GM12878 (cell line): ENCODE measurements around the gene NR3C1. TPM values are rescaled to one million over a fixed set of nuclear protein-coding genes. Genes with fewer than 3 reads are reported as not detected.

Source experiments
- ATAC-seq: fragments of 200-7000 bp; cut with Tn5 transposase; 3 replicates; pipeline ENCODE4 v1.9.1; 2020; ENCODE audit warnings: mild to moderate bottlenecking, moderate library complexity
- BruUV-seq: library from RNA; stranded (reverse); fragments of 400-500 nt; replicated peaks from 2 replicates; lab custom pipeline; 2021; lab: Mats Ljungman, UMichigan
- CTCF ChIA-PET: fragments of 300-600 bp; sonication (Branson Sonifier 250); formaldehyde crosslinking; extraction: SDS; loops from one replicate; lab custom pipeline; 2021; ENCODE audit warnings: inconsistent platforms; lab: Yijun Ruan, JAX
- POLR2A ChIA-PET: fragments of 350-600 bp; formaldehyde crosslinking; extraction: SDS; loops from one replicate; lab custom pipeline; 2021; ENCODE audit warnings: inconsistent platforms; lab: Charles Lee
- RAD21 ChIA-PET: fragments of 300-600 bp; sonication (Branson Sonifier 250); formaldehyde crosslinking; loops from one replicate; lab custom pipeline; 2023; ENCODE audit warnings: antibody characterized with exemption; ENCODE audit not compliant: unreplicated experiment; lab: Charles Lee
- SMC1A ChIA-PET: fragments of 300-600 bp; sonication (Branson Sonifier 250); formaldehyde crosslinking; loops from one replicate; lab custom pipeline; 2023; ENCODE audit not compliant: unreplicated experiment, uncharacterized antibody; lab: Charles Lee
- DNase-seq: peaks from one replicate; pipeline ENCODE4 v3.0.0-alpha.2; 2011; ENCODE audit warnings: low read depth, low spot score
- FAIRE-seq: peaks from 3 replicates; lab custom pipeline; 2011; peaks lifted over from hg19 to GRCh38; lab: Jason Lieb, UNC
- H2AFZ ChIP-seq: 2 replicates; pipeline ENCODE4 v1.6.0; 2011; ENCODE audit warnings: low read depth, low read length, control low read depth; ENCODE audit not compliant: control insufficient read depth
- H3K27ac ChIP-seq: 2 replicates; pipeline ENCODE4 v1.5.1; 2011; ENCODE audit warnings: control low read depth; ENCODE audit not compliant: control insufficient read depth, insufficient read depth
- H3K27me3 ChIP-seq, 2 experiments: replicated peaks in 1 of 2; 2 replicates each; pipeline versions ENCODE4 v1.6.0 to v1.6.1; 2011; ENCODE audit warnings: low read length in 1 of 2; ENCODE audit not compliant: control insufficient read depth in 2 of 2, insufficient read depth in 2 of 2
- H3K36me3 ChIP-seq, 2 experiments: 2 replicates each; pipeline ENCODE4 v1.5.1; 2011; ENCODE audit warnings: low read length in 1 of 2; ENCODE audit not compliant: control insufficient read depth in 2 of 2, insufficient read depth in 2 of 2
- H3K4me1 ChIP-seq: 2 replicates; pipeline ENCODE4 v1.6.1; 2011; ENCODE audit warnings: mild to moderate bottlenecking, low read length, moderate library complexity, mixed read lengths; ENCODE audit not compliant: control insufficient read depth, insufficient read depth
- H3K4me2 ChIP-seq: 2 replicates; pipeline ENCODE4 v1.6.0; 2011; ENCODE audit warnings: control low read depth; ENCODE audit not compliant: control insufficient read depth, insufficient read depth
- H3K4me3 ChIP-seq: fragments of 200-600 bp; sonication (generic); 2 replicates; pipeline ENCODE4 v1.5.1; 2016
- H3K79me2 ChIP-seq: 2 replicates; pipeline ENCODE4 v1.6.0; 2011; ENCODE audit warnings: low read length; ENCODE audit not compliant: control insufficient read depth, insufficient read depth
- H3K9ac ChIP-seq: 2 replicates; pipeline ENCODE4 v1.8.0; 2011; ENCODE audit warnings: low read length, control low read depth, mixed read lengths; ENCODE audit not compliant: control insufficient read depth, insufficient read depth
- H3K9me3 ChIP-seq: replicated peaks from 3 replicates; pipeline ENCODE4 v1.5.1; 2011; ENCODE audit warnings: mild to moderate bottlenecking, low read length; ENCODE audit not compliant: control insufficient read depth, insufficient read depth
- H4K20me1 ChIP-seq: 2 replicates; pipeline ENCODE4 v1.6.0; 2011; ENCODE audit not compliant: control insufficient read depth, insufficient read depth
- GATAD2B ChIP-seq: fragments of 450-650 bp; conservative IDR thresholded peaks from 2 replicates; pipeline ENCODE4 v1.6.1; 2017; ENCODE audit warnings: low read depth, mild to moderate bottlenecking, moderate library complexity
- HCFC1 ChIP-seq: fragments of 150-350 bp; IDR thresholded peaks from 2 replicates; pipeline ENCODE4 v1.6.1; 2014; ENCODE audit warnings: low read length
- MEF2A ChIP-seq: IDR thresholded peaks from 2 replicates; pipeline ENCODE4 v1.6.1; 2011; ENCODE audit warnings: low read depth, mild to moderate bottlenecking, low read length, moderate library complexity; ENCODE audit not compliant: insufficient read depth
- MEF2B ChIP-seq: fragments of 450-650 bp; IDR thresholded peaks from 2 replicates; pipeline ENCODE4 v1.6.1; 2018; ENCODE audit warnings: mild to moderate bottlenecking, moderate library complexity; ENCODE audit not compliant: partially characterized antibody, poor library complexity, severe bottlenecking
- NFYB ChIP-seq: IDR thresholded peaks from 2 replicates; pipeline ENCODE4 v1.6.1; 2011; ENCODE audit warnings: low read depth, mild to moderate bottlenecking, low read length, improper control_type of control experiment, moderate library complexity; ENCODE audit not compliant: insufficient read depth
- RUNX3 ChIP-seq: IDR thresholded peaks from 2 replicates; pipeline ENCODE4 v1.6.1; 2012; ENCODE audit warnings: low read length, inconsistent platforms
- YY1 ChIP-seq: IDR thresholded peaks from 2 replicates; pipeline ENCODE4 v1.6.1; 2011; ENCODE audit warnings: low read depth, mild to moderate bottlenecking, low read length
- WGBS: methylation state at CpG from one replicate; pipeline ENCODE4 v1.1.6; 2016; ENCODE audit warnings: low lambda C conversion rate; ENCODE audit not compliant: insufficient replicate concordance, insufficient coverage; ENCODE audit errors: missing lambda C conversion rate; 5-methylcytosine and 5-hydroxymethylcytosine counted together
- in situ Hi-C: fragments of 300-500 bp; cut with MboI; formaldehyde crosslinking; loops from 9 replicates; pipeline ENCODE4 v1.14.3; 2018; ENCODE audit warnings: mixed read lengths
- intact Hi-C: fragments of 100-400 bp; cut with micrococcal nuclease; formaldehyde crosslinking; loops from one replicate; pipeline ENCODE4 v1.14.2; 2022; ENCODE audit not compliant: unreplicated experiment
- polyA plus RNA-seq, 11 experiments: library from polyadenylated mRNA; depleted of rRNA in 4 of 11; unstranded in 6 of 11; stranded (reverse) in 5 of 11; fragments of >200 nt; fragmentation: Nextera tagmentation in 4 of 11; fragmentation: Illumina TruSeq in 1 of 11; extraction: Ambion mirVana in 4 of 11; extraction: Trizol in 1 of 11; gene quantifications; 1 replicate in 1 of 11; 2 replicates in 10 of 11; pipeline versions ENCODE4 v1.2.1 to v1.2.3, GENCODE V29; 2011 to 2016; ENCODE audit warnings: inconsistent platforms in 2 of 11, missing spikeins in 2 of 11, low read depth in 1 of 11
- total RNA-seq, 4 experiments: library from RNA; depleted of rRNA in 3 of 4; stranded (reverse); fragments of >200 nt in 3 of 4; fragmentation: Illumina TruSeq in 1 of 4; extraction: Trizol in 1 of 4; gene quantifications; 2 replicates each; pipeline versions ENCODE4 v1.2.1 to v1.2.3, GENCODE V29; 2013 to 2021
- TF ChIP-seq, protein P1 (sequence below): fragments of 450-650 bp; IDR thresholded peaks from 2 replicates; pipeline ENCODE4 v1.6.1; 2017; ENCODE audit warnings: borderline replicate concordance
- TF ChIP-seq, protein P2 (sequence below): fragments of 450-650 bp; IDR thresholded peaks from 2 replicates; pipeline ENCODE4 v1.6.1; 2018; ENCODE audit warnings: borderline replicate concordance, mild to moderate bottlenecking; ENCODE audit not compliant: partially characterized antibody

NR3C1 gene
- total and polyA plus RNA-seq, 10 of the 15 experiments (the other 5 are each of a cell fraction or from before 2014, with no cell fraction given), result 49.7 to 141 (median 109) TPM

DNA sequence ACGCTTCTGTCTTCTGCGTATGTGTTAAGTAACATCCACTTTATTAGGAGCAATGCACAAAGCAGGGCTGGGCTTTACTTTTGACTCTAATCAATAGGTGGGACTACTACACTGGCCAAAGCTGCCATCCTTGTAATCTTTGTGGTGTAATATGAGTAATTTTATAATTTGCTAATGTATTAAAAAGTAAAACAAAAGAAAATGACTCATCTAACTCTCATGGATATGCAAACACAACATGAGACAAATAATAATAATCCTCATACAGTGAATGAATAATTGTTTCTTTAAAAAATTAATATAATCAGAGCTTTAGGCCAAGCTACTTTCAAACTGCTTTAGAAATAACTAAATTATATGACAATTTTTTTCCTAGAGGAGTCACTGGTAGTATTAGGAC is 90.7 kb downstream of the NR3C1 start:
- Histone ChIP-seq H3K4me2 (no peak overlapping the region), H2AFZ (no peak overlapping the region), H3K36me3 (peaks cover 6 to 34% of the 10 kb centered on the region in 2 experiments), H3K27me3 (no peaks in the 10 kb centered on the region), H3K4me3 (no peak overlapping the region), H4K20me1 (no peaks in the 10 kb centered on the region), H3K79me2 (peaks cover 72% of the 10 kb centered on the region), H3K27ac (no peak overlapping the region), H3K4me1 (peaks cover 16% of the 10 kb centered on the region; the same call in 1 of the 2 replicates), H3K9me3 (peaks cover 3% of the 10 kb centered on the region; the same call in 2 of the 3 replicates), H3K9ac (no peak overlapping the region)
- no TSS peak for BruUV-seq
- no peak for ATAC-seq
- ChIA-PET SMC1A (interaction anchor here (0.9 to 4.0 kb wide), 7 partner anchors 10 to 285 kb away, joined by 3 to 14 read pairs (median 6); no protein-coding TSS in a partner anchor), POLR2A (no interaction called here), CTCF (interaction anchor here (1.1 to 1.5 kb wide), 2 partner anchors 9 to 10 kb away, joined by 3 read pairs; no protein-coding TSS in a partner anchor), RAD21 (interaction anchor here (1.2 to 1.6 kb wide), 3 partner anchors 92 to 130 kb away, joined by 3 to 5 read pairs (median 5); no protein-coding TSS in a partner anchor)
- intact Hi-C loops, result loop anchor here (10.0 kb wide), 1 partner anchor 512 kb away; no protein-coding TSS in a partner anchor
- FAIRE-seq, result no peak
- WGBS, result 100% methylated on average over 2 of the region's 2 CpGs
- in situ Hi-C loops, result no loop called here
- DNase-seq, result no peak
- no peak for TF ChIP-seq HCFC1

DNA sequence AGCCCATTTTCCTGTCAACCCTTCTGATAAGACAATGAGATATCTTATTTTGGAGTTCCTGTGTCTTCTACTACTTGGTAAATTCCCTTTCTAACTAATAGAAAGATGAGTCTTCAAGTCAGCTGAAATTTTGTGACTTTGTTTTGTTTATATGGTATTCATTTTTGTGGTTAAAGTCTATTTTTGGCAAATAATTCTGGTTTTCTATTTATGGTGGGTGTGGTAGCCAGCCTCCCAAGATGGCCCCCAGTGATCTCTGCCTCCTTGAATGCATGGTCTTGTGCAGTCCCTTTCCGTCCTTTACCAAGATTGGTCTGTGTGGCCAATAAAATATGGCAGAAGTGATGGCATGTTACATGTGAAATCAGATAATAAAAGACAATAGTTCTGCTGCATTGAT is 91.5 kb downstream of the NR3C1 start:
- ChIA-PET POLR2A (interaction anchor here (0.9 kb wide), 1 partner anchor 33 kb away, joined by 3 read pairs; no protein-coding TSS in a partner anchor), CTCF (interaction anchor here (1.5 kb wide), 1 partner anchor 9 kb away, joined by 3 read pairs; no protein-coding TSS in a partner anchor), RAD21 (no interaction called here), SMC1A (interaction anchor here (1.3 to 4.0 kb wide), 3 partner anchors 8 to 255 kb away, joined by 3 to 14 read pairs (median 3); no protein-coding TSS in a partner anchor)
- no peak overlapping the region for H3K9ac ChIP-seq
- H4K20me1 ChIP-seq, result no peaks in the 10 kb centered on the region
- BruUV-seq, result no TSS peak
- H3K4me3 ChIP-seq, result no peak overlapping the region
- no peaks in the 10 kb centered on the region for H3K27me3 ChIP-seq
- intact Hi-C loops (loop anchor here (10.0 kb wide), 1 partner anchor 513 kb away; no protein-coding TSS in a partner anchor), in situ Hi-C loops (no loop called here)
- peaks cover 16% of the 10 kb centered on the region; the same call in 1 of the 2 replicates for H3K4me1 ChIP-seq
- ATAC-seq (no peak), DNase-seq (no peak), FAIRE-seq (no peak)
- H2AFZ ChIP-seq, result no peak overlapping the region
- peaks cover 63% of the 10 kb centered on the region for H3K79me2 ChIP-seq
- H3K27ac ChIP-seq, result no peak overlapping the region
- no peak overlapping the region for H3K4me2 ChIP-seq
- 100% methylated on average over 1 of the region's 1 CpG for WGBS
- peak; percentile 40 for TF ChIP-seq MEF2B
- TF ChIP-seq, protein P1, sequence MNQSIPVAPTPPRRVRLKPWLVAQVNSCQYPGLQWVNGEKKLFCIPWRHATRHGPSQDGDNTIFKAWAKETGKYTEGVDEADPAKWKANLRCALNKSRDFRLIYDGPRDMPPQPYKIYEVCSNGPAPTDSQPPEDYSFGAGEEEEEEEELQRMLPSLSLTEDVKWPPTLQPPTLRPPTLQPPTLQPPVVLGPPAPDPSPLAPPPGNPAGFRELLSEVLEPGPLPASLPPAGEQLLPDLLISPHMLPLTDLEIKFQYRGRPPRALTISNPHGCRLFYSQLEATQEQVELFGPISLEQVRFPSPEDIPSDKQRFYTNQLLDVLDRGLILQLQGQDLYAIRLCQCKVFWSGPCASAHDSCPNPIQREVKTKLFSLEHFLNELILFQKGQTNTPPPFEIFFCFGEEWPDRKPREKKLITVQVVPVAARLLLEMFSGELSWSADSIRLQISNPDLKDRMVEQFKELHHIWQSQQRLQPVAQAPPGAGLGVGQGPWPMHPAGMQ, result no peak
- TF ChIP-seq RUNX3, result peak; percentile 58; the same call in 1 of the 2 replicates
- TF ChIP-seq MEF2A, result no peak
- TF ChIP-seq NFYB, result no peak
- TF ChIP-seq YY1, result 0 out of 2 replicates have a peak, but pooled peaks have one; percentile 52
- TF ChIP-seq, protein P2, sequence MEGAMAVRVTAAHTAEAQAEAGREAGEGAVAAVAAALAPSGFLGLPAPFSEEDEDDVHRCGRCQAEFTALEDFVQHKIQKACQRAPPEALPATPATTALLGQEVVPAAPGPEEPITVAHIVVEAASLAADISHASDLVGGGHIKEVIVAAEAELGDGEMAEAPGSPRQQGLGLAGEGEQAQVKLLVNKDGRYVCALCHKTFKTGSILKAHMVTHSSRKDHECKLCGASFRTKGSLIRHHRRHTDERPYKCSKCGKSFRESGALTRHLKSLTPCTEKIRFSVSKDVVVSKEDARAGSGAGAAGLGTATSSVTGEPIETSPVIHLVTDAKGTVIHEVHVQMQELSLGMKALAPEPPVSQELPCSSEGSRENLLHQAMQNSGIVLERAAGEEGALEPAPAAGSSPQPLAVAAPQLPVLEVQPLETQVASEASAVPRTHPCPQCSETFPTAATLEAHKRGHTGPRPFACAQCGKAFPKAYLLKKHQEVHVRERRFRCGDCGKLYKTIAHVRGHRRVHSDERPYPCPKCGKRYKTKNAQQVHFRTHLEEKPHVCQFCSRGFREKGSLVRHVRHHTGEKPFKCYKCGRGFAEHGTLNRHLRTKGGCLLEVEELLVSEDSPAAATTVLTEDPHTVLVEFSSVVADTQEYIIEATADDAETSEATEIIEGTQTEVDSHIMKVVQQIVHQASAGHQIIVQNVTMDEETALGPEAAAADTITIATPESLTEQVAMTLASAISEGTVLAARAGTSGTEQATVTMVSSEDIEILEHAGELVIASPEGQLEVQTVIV, result no peak
- no peak for TF ChIP-seq GATAD2B
- H3K36me3 ChIP-seq, result peaks cover 9 to 34% of the 10 kb centered on the region in 2 experiments
- peaks cover 3% of the 10 kb centered on the region; the same call in 2 of the 3 replicates for H3K9me3 ChIP-seq
